Measurements from ENCODE around the gene CISD2.
A peak's percentile ranks its signal among the peaks of the same experiment; 100 is the strongest.
"Not testable (repeated sequence)": the region's sequence is repeated elsewhere in the genome, so short reads cannot be mapped to it uniquely, and the experiment has no call there.

The CISD2 gene

GRCh38 chr4:102850370-102850769 lies 18.4 kb upstream of the CISD2 start:
- DNase-seq, result no peak

GRCh38 chr4:102858828-102859464 lies 9.8 kb upstream of the CISD2 start:
- DNase-seq, result no peak

DNA sequence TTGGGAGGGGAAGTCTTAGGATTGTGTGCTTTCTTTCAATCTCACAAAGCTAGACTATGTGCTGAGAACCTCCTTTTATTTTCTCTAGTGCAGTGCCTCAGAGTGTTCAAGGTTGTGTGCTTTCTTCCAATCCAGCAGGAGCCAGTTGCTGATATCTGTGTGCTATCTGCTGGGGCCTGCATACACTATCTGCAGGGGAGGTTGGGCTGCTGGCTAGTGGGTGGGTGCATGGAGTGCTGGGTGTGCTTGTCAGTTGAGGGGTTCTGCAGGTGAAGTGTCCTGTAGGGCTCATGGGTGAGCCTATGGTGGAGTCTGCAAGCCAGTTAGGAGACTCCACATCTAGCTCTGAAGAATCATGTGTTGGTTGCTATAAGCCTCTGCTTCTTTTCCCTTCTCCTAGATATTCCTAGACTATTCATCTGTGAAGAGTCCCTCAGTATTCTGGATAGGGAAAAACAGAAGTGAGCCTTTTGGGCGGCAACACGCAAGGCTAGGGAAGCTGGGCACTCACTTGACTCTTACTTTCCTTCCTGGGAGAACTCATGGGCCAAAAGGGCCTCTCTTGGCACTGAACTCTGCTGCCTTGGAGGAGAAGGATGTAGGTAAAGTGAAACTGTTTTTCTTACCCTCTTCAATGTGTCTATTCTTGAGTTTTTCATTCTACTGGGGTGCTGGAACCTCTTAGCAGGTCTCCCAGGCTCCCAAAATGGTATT lies 8.0 kb upstream of the CISD2 start:
- no peak for DNase-seq

GRCh38 chr4:102862016-102862415 lies 6.8 kb upstream of the CISD2 start:
- DNase-seq, result no peak

- no peak for DNase-seq
These were observed 6.0 kb upstream of the CISD2 start for GRCh38 chr4:102862747-102863146.

GRCh38 chr4:102865327-102865726 lies 3.5 kb upstream of the CISD2 start:
- not testable (repeated sequence) for DNase-seq

GRCh38 chr4:102867278-102868152 lies 1.3 kb upstream of the CISD2 start:
- peak; percentile 5 for DNase-seq

GRCh38 chr4:102868153-102868780 lies 525 bp upstream of the CISD2 start:
- DNase-seq, result peak; percentile 51

DNA sequence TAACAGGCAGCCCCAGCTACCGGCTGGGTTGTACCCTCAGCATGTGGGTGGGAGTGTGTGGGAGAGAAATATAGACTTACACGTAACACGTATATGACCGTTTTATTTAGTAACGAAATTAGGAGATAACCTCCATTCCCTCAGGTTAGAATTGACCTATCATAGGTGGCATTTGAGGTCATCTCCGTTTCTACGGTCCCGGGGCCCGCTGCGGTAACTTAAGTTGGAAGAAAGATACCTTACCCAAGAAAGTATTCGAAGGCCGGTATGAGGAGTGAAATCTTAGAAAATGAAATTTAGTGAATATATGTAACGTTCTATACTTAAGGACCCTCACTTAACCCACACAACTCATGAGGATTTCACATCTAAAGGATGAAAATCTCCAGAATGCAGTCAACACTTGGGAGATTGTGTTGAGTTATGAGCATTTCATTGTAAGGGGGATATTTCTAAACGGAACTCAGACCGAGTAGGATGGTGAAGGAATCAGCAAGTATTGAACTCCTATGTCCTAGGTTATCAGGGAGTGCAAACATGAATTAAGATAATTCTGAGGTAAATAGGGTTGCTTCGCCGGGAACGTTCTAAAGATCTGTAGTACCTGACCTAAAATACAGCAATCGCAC lies 891 bp downstream of the CISD2 start:
- DNase-seq, result peak; percentile 14

DNA sequence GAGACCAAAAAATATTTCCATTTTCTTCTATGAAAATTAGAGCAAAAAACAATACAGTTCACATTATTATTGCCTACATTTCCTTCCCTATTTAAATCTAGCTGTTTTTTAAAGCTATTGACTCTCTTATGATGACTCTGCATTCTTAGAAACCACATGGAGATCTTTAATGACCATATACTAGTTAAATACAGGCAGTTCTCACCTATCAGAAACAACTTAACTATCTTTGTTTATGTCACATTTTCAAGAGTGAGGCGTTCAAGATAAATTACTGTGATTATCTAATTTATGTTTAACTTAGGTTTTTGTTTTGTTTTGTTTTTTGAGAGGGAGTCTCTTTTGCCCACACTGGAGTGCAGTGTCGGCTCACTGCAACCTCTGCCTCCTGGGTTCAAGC lies 3.0 kb downstream of the CISD2 start:
- no peak for DNase-seq

- DNase-seq, result not testable (repeated sequence)
These were observed 8.8 kb downstream of the CISD2 start for GRCh38 chr4:102877477-102878106.

DNA sequence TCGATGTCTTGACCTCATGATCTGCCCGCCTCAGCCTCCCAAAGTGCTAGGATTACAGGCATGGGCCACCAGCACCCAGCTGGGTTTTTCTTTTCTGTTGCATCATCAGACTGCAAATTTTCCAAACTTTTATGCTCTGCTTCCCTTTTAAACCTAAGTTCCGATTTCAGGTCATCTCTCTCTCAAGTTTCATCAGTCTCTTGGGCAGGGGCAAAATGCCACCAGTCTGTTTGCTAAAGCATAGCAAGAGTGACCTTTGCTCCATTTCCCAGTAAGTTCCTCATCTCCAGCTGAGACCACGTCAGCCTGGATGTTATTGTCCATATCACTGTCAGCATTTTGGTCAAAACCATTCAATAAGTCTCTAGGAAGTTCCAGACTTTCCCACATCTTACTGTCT lies 9.6 kb downstream of the CISD2 start:
- not testable (repeated sequence) for DNase-seq

DNA sequence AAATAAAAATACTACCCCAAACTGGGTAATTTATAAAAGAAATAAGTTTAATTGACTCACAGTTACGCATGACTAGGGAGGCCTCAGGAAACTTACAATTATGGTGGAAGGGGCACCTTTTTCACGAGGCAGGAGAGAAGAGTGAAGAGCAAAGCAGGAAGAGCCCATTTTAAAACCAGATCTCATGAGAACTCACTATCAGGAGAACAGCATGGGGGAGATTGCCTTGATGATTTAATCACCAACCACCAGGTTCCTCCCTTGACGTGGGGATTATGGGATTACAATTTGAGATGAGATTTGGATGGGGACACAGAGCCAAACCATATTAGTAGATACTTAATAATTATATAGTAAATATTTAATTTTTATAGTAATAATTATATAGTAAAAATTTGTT lies 10.1 kb downstream of the CISD2 start:
- DNase-seq, result no peak

DNA sequence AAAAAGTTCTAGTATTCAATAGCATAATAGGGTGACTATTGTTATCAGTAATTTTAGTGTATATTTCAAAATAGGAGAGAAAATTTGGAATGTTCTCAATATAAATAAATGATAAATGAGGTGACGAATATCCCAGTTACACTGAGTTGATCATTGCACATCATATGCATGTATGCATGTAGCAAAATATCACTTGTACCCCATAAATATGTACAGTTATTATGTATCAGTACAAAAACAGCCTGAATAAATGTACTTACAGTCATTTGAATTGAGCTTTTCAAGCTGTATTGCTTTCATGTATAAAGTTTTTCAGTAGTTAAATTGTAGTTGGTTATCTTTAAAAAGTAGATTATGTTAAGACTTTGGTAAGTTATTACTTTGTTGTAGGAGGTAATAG lies 12.6 kb downstream of the CISD2 start:
- no peak for DNase-seq

- DNase-seq, result no peak
These were observed 14.5 kb downstream of the CISD2 start for GRCh38 chr4:102883278-102883677.

DNA sequence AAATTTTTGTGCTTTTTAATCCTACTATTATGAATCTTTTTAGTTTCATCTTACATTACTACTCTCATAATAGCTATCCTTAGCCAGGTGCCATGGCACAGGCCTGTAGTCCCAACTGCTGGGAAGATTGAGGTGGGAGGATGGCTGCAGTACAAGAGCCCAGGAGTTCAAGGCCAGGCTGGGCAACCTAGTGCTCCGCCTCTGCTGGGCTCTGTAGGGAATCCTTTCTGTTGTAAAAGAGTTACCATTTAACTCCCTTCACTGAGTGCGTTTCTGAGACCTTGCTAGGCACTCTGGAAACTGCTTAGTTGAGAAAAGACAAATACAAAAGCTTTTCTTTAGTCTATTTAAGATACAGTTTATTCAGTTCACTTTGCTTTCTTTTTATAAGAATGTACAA lies 19.8 kb downstream of the CISD2 start:
- not testable (repeated sequence) for DNase-seq

DNA sequence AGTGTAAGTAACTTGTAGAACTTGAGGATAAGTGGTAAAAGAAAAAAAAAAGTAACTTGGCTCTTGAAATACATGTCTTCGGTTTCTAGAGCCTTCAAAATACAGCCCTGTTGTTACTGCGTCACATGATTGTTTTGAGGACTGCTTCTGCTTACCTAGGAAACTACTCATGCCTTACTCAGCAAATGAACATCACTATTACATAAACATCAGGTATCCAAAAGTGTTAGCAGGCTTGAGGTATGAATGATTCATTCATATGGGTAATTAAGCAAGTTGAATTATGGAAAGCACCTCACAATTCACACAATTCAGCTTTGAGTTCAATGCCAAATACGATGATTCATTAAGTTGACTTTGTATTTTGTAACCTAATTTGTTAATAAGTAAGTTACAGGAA lies 21.1 kb downstream of the CISD2 start:
- DNase-seq, result peak; percentile 24

DNA sequence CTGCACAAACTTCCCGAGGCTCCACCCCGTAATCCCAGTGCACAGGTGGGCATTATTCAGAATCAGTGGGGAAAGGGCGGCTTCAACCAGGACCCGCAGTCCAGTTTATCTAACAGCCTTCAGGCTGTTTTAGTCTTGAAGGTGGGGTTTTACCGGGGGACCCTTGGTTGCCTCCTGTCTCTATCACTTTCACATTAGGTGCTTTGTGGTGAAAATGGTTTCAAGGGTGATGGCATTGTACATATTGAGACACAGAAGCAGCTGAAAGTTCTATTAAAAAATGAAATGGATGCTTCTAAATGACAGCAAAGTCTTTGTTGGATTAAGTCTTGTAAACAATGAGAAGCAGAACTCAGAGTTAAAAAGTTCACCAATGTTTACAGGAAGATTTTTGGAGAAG lies 27.8 kb downstream of the CISD2 start:
- not testable (repeated sequence) for DNase-seq

- peak; percentile 2 for DNase-seq
These were observed 28.8 kb downstream of the CISD2 start for GRCh38 chr4:102897610-102898009.

DNA sequence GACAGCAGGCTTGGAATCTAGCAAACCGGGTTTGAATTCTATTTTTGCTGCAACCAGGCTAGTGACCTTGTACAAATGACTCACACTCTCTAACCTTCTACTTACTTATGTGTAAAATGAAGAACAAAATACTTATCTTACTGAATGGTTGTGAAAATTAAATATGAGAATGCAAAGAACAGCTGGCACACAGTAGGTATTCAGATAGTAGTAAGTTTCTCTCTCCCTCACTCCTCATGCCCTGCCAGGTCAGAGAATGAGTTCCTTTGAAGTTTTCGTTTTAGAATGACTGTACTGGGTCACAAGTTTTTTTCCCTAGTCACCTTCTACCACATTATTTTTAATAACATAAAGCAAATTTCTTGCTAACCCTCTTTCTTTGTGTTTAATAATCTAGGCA lies 33.0 kb downstream of the CISD2 start:
- no peak for DNase-seq

DNA sequence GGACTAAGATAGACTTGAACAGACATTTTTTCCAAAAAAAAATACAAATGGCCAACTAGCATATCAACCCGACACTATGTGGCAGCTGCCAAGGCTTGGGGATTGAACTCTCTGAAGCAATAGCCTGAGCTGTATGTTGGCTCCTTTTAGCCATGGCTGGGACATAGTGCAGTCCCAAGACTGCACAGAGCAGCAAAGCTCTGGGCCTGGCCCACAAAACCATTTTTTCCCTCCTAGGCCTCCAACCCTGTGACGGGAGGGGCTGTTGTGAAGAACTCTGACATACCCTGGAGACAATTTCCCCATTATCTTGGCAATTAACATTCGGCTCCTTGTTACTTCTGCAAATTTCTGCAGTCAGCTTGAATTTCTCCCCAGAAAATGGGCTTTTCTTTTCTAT lies 50.1 kb downstream of the CISD2 start:
- no peak for DNase-seq

DNA sequence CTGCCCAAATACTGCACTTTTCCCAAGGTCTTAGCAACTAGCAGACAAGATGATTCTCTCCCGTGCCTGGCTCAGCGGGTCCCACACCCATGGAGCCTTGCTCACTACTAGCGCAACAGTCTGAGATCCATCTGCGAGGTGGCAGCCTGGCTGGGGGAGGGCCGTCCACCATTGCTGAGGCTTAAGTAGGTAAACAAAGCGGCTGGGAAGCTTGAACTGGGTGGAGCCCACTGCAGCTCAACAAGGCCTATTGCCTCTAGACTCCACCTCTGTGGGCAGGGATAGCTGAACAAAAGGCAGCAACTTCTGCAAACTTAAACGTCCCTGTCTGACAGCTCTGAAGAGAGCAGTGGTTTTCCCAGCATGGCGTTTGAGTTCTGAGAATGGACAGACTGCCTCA lies 50.9 kb downstream of the CISD2 start:
- DNase-seq, result peak; percentile 55
